Measurements from ENCODE around the gene HDAC10.
A peak's percentile ranks its signal among the peaks of the same experiment; 100 is the strongest.

The HDAC10 gene

GRCh38 chr22:50269573-50269969, 18.5 kb upstream of the HDAC10 start:
- no peak for DNase-seq

GRCh38 chr22:50268655-50269113, 17.6 kb upstream of the HDAC10 start:
- no peak for DNase-seq

- DNase-seq, result peak; percentile 42 to 77 (median 47)
Observed at GRCh38 chr22:50267591-50268390, 16.7 kb upstream of the HDAC10 start.

GRCh38 chr22:50266994-50267393, 15.9 kb upstream of the HDAC10 start:
- no peak for DNase-seq

- DNase-seq, result no peak
Observed at GRCh38 chr22:50264946-50265669, 14.0 kb upstream of the HDAC10 start.

GRCh38 chr22:50264104-50264745, 13.2 kb upstream of the HDAC10 start:
- no peak for DNase-seq

- DNase-seq, result no peak
Observed at GRCh38 chr22:50262973-50263617, 12.0 kb upstream of the HDAC10 start.

GRCh38 chr22:50262460-50262911, 11.4 kb upstream of the HDAC10 start:
- DNase-seq, result no peak

- DNase-seq, result peak in 1 of 3 donors; percentile 46
Observed at GRCh38 chr22:50261615-50262459, 10.8 kb upstream of the HDAC10 start, which contains the start of gene MAPK12. Gene MAPK12 (minus strand): TSS chr22:50261683. CDS start chr22:50261509, 174 bp downstream.

GRCh38 chr22:50260801-50261614, 9.9 kb upstream of the HDAC10 start:
- DNase-seq, result peak; percentile 54 to 71 (median 57)

GRCh38 chr22:50260434-50260800, 9.4 kb upstream of the HDAC10 start:
- DNase-seq, result no peak

GRCh38 chr22:50259302-50259701, 8.2 kb upstream of the HDAC10 start:
- no peak for DNase-seq

- DNase-seq, result no peak
Observed at GRCh38 chr22:50258361-50259292, 7.6 kb upstream of the HDAC10 start.

- no peak for DNase-seq
Observed at GRCh38 chr22:50257451-50258360, 6.6 kb upstream of the HDAC10 start.

GRCh38 chr22:50257041-50257440, 6.0 kb upstream of the HDAC10 start:
- DNase-seq, result no peak

- no peak for DNase-seq
Observed at GRCh38 chr22:50256258-50256862, 5.3 kb upstream of the HDAC10 start.

- DNase-seq, result no peak
Observed at GRCh38 chr22:50255607-50256006, 4.5 kb upstream of the HDAC10 start.

- DNase-seq, result no peak
Observed at GRCh38 chr22:50255099-50255498, 4.0 kb upstream of the HDAC10 start.

All from suppressor macrophage treated with lipopolysaccharide for 1 hour (primary cell).